HG02642 (cell line): ENCODE data around the gene CTRL.
"Not testable (repeated sequence)": the region's sequence is repeated elsewhere in the genome, so short reads cannot be mapped to it uniquely, and the experiment has no call there.

Source experiments
- ATAC-seq: cut with Tn5 transposase; IDR thresholded peaks from one replicate; pipeline ENCODE4 v1.9.1; 2021; ENCODE audit warnings: mild to moderate bottlenecking; ENCODE audit not compliant: unreplicated experiment, poor library complexity

The CTRL gene

DNA sequence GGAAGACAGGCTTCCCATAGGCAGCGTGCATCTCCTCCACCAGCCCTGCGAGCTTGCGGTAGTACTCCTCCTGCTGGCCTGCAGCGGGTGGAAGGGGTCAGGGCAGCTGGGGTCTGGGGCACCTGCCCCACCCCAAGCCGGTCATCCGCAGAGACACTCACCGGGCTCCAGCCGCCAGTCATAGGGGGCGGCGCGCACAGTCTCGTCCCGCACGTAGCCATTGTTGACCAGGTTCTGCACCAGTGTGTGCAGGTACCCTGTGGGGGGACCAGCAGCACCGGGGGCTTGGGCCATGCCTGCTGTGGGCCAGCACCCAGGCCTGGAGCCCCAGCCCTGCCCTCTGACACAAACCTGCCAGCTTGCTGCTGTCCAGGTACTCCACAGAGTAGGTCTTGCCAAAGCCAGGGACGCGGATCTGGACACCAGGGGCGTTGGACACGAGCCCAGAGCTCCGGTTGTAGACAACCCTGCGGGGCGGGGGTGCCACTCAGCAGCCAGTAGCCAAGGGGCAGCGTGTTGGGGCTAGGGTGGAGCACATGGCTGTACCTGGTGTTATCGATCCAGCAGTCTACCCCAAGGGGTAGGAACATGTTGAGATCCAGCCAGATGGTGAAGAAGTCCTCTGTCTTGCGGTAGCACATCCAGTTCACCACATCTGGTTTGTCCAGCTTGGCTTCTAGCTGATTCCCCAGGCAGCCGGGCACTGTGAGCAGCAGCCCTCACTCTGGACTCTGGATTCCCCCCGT is 11.0 kb upstream of the CTRL start:
- no peak for ATAC-seq

DNA sequence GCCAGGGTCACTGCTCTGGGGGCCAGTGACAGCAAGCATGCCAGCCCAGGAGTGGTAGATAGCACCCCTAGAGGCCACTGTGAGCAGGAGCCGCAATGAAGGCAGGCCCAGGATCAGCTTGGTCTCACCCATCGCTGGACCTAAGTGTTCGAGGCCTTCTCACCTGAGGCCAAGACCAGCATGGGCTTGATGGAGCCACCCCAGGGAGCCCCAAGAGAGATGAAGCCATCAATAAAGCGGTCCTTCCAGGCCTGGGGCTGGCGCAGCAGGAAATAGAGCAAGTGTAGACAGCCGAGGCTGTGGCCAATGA is 10.5 kb upstream of the CTRL start:
- ATAC-seq = no peak

DNA sequence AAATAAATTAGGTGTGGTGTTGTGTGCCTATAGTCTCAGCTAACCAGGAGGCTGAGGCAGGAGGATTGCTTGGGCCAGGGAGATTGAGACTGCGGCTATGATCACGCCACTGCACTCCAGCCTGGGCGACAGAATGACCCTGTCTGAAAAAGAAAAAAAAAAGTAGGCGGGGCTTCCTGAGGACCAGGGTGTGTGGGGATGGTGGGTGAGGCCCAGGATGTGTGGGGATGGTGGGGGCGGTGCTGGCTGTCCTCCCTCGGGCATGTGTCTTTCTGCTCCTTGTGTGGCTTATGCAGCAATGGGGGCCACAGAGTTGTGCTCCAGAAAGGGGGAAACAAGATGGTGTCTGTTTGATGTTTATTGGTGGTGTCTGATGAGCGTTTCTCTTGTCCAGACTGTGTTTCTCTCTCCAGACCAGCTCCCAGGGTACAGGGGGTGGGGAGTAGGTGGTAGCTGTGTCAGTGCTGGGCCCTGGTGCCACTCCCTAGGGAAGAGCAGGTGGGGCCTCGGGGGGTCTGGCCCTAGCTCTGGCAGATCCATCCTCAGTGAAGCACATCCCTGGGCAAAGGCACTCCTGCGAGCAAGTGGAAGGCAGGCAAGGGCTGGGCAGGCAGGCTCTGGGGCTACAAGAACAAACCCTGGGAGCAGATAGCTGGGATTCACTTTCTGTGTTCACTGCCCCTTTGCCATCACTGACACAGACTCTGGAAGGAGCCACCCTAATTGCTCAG is 10.0 kb upstream of the CTRL start:
- no peak for ATAC-seq

DNA sequence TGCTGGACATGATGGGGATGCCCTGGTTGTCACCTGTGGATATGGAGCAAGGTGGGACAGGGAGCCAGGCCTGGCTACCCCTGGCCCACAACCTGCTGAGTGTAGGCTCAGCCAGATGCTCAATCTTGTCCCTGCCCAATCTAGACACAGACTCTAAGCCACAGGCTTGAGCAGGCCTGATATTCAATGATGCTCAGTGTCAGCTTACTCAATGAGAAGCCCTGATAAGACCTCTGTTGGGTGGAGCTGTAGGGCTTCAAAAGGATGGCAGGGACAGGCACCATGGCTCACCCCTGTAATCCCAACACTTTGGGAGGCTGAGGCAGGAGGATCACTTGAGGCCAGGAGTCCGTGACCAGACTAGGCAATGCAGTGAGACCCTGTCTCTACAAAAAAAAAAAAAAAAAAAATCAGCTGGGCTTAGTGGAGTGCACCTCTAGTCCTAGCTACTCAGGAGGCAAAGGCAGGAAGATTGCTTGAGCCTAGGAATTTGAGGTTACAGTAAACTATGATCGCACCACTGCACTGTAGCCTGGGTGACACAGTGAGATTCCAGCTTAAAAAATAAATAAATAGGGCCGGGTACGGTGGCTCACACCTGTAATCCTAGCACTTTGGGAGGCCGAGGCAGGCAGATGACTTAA is 8.9 kb upstream of the CTRL start:
- no peak for ATAC-seq

DNA sequence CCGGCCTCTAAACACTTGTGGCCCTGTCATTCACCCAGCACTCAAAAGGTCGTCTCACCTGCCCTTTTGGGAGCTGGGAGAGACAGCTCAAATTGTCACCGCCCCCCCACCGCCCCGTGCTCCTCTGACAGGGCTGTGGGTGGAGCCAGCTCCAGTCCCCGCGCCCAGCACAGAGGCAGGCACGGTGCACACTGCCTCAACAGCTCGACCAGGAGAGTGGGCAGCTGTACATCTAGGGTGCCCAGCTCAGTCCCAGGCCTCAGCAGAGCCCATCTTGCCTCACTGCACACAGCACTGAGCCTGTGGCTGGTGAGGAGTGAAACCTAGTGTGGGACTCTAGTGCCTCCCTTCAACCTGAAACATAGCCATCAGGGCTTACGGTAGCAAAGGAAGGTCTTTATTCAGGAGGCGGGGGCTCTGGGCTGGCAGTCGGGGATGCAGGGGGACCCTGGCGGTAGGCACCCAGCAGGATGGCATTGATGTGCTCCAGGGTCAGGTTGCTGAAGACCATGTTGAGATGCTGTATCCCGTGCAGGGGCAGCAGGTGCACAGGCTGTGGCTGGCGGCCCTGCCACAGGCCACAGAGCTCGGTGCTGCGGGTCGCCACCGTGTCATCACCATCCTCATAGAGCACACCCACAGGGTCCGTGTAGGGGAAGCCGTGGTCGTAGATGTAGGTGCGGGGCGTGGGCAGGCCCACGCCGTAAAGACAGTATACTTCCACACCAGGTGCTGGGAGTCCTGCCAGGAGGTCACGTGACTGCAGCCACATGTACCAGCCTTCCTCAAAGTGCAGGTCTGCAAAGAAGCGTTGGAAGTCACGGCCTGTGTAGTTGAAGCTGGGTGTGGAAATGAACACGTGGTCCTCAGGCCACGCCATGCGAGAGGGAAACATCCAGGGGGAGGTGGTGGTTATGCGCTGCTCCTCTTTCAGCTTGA is 8.1 kb upstream of the CTRL start:
- ATAC-seq = no peak

DNA sequence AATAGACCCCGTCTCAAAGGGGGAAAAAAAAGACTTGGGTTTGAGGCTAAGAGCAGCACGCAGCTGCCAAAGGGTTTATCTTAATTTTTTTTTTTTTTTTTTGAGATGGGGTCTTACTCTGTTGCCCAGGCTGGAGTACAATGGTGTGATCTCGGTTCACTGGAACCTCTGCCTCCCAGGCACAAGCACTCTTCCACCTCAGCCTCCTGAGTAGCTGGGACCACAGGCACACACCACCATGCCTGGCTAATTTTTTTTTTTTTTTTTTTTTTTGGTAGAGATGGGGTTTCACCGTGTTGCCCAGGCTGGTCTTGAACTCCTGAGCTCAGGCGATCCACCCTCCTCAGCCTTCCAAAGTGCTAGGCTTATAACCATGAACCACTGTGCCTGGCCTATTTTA is 6.1 kb upstream of the CTRL start:
- ATAC-seq = not testable (repeated sequence)

DNA sequence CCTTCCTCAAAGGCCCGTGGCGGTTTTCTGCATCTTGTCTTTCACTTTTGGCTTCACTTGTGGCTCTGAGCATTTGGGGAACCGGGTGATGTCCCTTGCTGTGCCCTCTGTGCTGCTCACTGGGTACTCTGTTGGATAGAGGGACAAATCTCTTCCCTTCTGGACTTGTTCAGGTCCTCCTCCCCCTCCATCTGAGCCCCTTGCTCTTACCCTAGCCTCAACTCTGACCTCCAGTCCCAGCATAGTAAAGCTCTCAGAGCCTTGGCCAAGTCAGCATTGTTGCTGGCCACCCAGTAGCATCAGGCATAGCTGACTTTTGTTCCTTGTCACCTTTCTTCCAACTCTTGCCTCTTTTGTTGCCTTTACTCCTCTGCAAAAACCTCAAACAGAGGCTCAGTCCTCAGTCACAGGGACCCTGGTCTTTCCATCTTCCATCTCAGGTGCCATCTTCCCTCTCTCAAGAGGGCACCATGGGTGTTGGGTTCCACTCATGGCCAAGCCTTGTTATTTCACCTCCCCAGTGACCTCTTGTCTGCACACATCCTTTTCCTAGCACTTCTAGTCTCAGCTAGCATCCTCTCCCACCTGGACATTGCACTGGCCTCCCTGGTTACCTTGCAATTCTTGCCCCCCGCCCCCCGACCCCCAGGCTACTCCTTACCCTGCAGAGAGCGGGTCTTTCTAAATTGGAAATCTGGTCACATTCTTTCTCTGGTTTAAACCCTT is 5.4 kb upstream of the CTRL start:
- ATAC-seq = peak; percentile 44

DNA sequence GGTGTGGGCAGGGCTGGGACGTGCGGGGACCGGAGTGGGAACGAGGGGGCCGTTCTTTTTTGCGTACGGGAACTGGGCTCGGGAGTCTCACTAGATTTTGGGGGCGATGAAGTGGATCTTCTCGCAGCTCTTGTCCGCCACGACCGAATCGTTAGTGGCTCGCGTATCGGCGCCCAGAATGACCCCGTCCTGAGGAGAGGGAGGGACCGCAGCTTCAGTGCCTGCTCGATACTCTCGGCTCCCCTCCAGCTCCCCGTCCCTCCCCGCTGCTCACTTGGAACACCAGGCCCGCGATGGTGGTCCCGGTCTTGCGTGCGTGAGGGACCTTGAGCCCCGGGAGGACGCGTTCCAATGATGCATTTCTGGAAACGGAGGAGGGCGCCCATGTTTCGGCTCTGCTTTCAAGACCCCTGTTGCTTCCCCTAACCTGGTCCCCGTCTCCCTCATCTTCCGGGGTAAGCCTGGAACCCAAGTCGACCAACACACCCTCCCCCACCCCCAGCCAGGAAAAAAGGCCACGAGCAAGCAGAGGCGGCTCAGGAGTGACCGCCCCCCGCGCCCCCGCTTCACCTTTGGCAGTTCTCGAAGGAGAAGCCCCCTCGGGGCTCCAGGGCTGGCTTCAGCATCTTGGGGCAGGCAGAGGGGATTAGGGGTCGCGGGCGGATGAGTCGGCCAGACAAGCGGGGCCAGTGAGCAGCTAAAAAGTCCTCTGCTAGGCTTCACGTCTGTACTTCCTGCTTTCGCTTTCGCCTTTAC is 4.6 kb upstream of the CTRL start, which contains the start of gene PSMB10:
PSMB10 (minus strand) TSS at position 727 of the 756 bp plus-strand sequence; CDS start at position 626, 101 bp downstream.
- peak; percentile 10 for ATAC-seq

DNA sequence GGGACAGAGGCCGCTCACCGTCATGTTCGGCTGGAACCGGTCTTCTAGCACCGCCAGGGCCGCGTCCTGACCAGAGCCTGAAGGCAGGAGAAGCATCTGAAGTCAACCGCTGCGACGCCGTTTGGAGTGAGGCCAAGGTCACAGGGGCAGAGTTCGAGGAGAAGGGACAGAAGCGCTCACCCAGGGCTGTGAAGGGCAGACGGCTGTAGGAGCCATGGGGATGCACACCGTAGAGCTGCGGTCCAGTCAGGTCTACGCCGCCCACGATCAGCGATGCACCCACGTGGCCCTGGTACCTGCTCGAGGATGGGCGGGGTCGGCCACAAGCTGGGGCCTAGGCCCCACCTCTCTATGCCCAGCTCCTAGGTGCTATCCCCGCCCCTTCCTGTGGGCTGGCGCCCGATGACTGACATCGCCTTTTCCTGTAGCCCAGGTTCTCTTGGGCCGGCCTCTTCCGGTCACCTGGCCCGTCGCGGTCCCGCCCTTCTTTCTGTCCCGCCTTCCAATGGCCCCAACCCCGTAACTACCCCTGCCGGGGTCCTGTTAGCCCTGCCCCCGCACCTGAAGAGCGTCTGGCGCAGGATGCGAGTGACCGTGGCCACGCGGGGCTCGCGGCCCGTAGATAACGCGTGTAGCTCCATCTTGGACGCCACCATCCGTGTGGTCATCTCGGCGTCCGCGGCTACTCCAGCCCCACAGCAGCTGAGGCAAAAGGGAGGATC is 3.9 kb upstream of the CTRL start:
- ATAC-seq = peak; percentile 90

DNA sequence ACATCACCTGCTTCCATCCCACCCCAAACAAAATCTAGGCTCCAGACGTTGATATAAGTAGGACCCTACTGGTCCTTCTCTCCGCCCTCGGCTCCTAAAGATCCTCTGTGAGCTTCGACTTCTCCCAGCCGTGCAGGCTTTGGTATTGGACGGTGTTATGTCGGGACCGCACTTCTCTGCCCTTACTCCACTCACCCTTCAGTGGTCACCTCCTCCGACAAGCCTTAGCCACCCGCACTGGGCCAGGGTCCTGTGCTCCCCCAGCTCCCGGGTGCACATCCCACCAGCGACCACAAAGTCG is 3.4 kb upstream of the CTRL start:
- ATAC-seq = no peak

DNA sequence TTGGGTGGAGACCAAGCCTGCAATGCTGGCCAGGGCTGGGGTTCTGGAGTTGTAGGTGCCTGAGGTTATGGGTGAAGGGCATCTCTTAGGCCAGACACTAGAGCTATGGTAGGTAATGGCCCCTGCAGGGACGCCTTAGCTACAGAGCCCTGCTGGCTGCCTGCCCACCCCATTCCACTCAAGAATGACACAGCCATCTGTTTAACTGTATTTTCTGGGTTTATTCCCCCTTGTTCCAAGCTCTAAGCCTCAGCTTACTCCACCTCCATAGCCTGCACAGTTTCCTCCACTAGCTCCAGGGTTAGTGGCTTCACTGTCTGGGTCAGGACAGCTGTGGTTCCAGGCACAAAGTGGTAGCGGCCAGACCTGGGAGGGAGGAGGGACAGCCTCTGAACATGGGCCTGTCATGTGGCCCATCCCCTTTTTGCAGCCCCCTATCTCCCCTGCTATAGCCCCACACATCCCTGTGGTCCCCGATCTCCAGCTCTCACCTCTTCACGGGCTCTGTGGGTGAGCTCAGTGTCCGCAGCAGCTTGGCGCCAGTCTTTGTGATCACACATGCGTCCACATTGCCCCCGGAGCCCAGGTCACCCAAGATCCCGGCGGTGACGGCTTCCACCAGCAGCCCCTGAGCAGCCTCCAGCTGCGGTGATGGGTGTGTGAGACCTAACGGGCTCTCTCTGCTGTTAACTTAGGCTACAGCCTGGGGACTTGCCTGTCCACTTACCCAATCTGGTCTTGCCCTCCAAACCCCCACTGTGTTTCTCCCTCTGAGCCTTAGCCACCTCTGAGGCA is 2.8 kb upstream of the CTRL start:
- ATAC-seq = no peak

DNA sequence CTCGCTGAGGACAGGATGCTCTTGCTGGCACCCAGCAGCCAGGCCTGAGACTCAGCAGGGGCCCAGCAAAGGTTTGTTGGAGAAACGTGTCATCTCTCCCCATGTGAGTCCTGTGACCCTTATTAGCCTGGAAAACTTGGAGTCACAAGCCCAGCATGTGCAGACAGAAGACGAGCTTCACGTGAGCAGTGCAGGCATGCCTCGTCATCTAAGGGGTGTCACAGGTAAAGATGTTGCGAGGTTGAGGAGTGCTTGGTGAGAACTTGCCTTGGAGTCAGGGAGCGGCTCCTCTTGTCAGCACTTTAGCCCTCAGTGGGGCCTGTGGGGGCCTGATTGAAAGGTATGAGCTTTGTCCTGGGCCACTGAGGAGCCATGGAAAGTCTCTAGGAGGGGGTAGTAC is 2.1 kb upstream of the CTRL start:
- no peak for ATAC-seq

DNA sequence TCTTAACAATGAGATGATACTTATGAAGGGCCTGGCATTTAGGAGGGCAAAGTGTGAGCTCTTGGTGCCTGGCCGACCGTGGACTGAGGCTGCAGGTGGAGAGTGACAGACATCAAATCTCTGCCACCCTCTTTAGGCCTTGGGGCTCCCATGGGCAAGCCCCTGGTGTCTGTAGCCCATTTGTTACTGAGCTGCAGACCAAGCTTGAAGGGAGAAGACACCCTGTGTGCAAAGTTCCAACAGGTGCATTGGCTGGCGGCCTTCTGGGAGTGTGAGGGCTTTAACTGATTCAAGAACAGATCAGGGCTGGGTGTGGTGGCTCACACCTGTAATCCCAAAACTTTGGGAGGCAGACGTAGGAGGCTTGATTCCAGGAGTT is 789 bp upstream of the CTRL start:
- no peak for ATAC-seq

DNA sequence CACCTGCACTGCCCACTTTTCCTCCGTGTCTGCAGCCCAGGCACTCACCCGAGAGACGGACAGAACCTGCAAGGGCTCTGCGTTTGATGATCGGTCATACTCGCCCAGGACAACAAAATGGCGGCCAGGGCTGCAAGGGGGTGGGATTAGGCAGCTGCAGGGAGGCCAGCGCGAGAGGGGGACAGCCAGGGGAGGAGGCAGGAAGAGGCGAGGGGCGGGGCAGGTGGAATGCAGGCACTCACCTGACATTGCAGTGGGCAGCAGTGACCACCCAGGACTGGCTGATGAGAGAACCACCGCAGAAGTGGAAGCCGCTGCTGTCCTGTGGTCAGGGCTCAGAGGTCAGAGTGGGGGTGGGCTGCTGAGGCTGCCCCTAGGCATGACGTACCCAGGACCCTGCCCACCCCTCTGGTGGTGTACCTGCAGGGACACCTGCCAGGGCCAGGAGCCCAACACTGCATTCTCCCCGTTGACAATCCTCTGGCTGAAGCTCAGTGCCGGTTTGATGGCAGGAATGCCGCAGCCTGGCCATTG is 917 bp downstream of the CTRL start:
- ATAC-seq = no peak

DNA sequence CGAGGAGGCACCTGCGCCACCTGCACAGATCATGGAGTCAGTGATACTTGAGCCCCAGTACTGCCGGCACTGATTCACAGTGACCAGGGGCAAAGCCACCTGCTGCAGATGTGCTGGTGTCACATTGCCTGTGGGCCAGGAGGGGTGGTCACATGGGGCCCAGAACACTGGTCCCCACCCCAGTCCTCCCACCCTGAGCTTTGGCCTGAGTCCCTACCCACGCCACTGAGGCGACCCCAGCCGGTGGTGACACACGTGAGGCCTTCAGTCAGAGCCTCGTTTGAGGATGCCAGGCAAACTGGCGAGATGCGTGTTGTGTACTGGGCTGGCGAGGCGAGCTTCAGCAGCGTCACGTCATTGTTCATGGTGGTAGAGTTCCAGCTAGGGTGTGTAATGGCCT is 1.5 kb downstream of the CTRL start:
- ATAC-seq = no peak

DNA sequence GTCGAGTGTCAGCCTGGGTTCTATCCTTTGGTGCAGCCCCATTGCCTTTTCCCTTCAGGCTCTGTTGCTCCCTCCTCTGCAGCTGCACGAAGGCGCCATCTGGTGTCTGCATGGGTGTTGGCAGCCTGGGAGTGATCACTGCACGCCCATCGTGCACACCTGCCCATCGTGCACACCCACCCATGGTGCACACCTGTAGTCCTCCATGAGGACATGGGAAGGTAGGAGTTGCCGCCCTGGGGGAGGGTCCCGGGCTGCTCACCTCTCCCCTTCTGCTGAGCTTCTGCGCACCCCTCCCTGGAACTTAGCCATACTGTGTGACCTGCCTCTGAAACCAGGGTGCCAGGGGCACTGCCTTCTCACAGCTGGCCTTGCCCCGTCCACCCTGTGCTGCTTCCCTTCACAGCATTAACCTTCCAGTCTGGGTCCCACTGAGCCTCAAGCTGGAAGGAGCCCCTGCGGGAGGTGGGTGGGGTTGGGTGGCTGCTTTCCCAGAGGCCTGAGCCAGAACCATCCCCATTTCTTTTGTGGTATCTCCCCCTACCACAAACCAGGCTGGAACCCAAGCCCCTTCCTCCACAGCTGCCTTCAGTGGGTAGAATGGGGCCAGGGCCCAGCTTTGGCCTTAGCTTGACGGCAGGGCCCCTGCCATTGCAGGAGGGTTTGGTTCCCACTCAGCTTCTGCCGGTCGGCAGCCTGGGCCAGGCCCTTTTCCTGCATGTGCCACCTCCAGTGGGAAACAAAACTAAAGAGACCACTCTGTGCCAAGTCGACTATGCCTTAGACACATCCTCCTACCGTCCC is 2.9 kb downstream of the CTRL start:
- peak; percentile 53 for ATAC-seq

DNA sequence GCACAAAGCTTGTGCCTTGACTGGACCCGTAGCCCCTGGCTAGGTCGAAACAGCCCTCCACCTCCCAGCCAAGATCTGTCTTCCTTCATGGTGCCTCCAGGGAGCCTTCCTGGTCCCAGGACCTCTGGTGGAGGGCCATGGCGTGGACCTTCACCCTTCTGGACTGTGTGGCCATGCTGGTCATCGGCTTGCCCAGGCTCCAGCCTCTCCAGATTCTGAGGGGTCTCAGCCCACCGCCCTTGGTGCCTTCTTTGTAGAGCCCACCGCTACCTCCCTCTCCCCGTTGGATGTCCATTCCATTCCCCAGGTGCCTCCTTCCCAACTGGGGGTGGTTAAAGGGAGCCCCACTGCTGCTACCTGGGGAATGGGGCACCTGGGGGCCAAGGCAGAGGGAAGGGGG is 3.5 kb downstream of the CTRL start:
- no peak for ATAC-seq
